HepG2 (cell line): ENCODE measurements around the gene PKD2L1. TPM values are rescaled to one million over a fixed set of nuclear protein-coding genes. Genes with fewer than 3 reads are reported as not detected.

Experiments
- BORCS8-MEF2B ChIP-seq: sonication (generic); formaldehyde crosslinking; IDR thresholded peaks from 2 replicates; pipeline ENCODE4 v1.8.0; 2022; ENCODE audit warnings: mild to moderate bottlenecking, missing genetic modification reagents
- BRF2 ChIP-seq: sonication (generic); formaldehyde crosslinking; IDR thresholded peaks from 2 replicates; pipeline ENCODE4 v1.8.1; 2022; ENCODE audit warnings: mild to moderate bottlenecking, missing genetic modification reagents
- CAMTA2 ChIP-seq: sonication (generic); formaldehyde crosslinking; IDR thresholded peaks from 2 replicates; pipeline ENCODE4 v1.4.0; 2020; ENCODE audit warnings: mild to moderate bottlenecking, missing genetic modification reagents, borderline replicate concordance
- CEBPG ChIP-seq: IDR thresholded peaks from 2 replicates; pipeline ENCODE4 v1.6.1; 2016
- EEA1 ChIP-seq: sonication (generic); formaldehyde crosslinking; IDR thresholded peaks from 2 replicates; pipeline ENCODE4 v1.5.1; 2020; ENCODE audit warnings: mild to moderate bottlenecking, missing genetic modification reagents, borderline replicate concordance
- HDAC2 ChIP-seq: sonication (generic); formaldehyde crosslinking; IDR thresholded peaks from 2 replicates; pipeline ENCODE4 v1.4.0; 2020; ENCODE audit warnings: missing genetic modification reagents
- IRF2 ChIP-seq: IDR thresholded peaks from 2 replicates; pipeline ENCODE4 v1.6.1; 2018; ENCODE audit warnings: missing genetic modification reagents, missing compliant biosample characterization
- KLF12 ChIP-seq: sonication (generic); formaldehyde crosslinking; IDR thresholded peaks from 2 replicates; pipeline ENCODE4 v1.4.0; 2020; ENCODE audit warnings: missing genetic modification reagents, borderline replicate concordance
- MTF2 ChIP-seq: sonication (generic); formaldehyde crosslinking; IDR thresholded peaks from 2 replicates; pipeline ENCODE4 v1.5.0; 2020; ENCODE audit warnings: missing genetic modification reagents, borderline replicate concordance
- MXD1 ChIP-seq: sonication (generic); formaldehyde crosslinking; IDR thresholded peaks from 2 replicates; pipeline ENCODE4 v1.4.0; 2020; ENCODE audit warnings: mild to moderate bottlenecking, missing genetic modification reagents
- MXD3 ChIP-seq: IDR thresholded peaks from 2 replicates; pipeline ENCODE4 v1.6.1; 2016; ENCODE audit warnings: mild to moderate bottlenecking, missing biosample characterization, missing genetic modification reagents
- ZNF264 ChIP-seq: sonication (generic); formaldehyde crosslinking; IDR thresholded peaks from 2 replicates; pipeline ENCODE4 v1.4.0; 2020; ENCODE audit warnings: missing genetic modification reagents
- ZNF274 ChIP-seq: sonication (generic); formaldehyde crosslinking; IDR thresholded peaks from 2 replicates; pipeline ENCODE4 v1.5.1; 2020; ENCODE audit warnings: mild to moderate bottlenecking, missing genetic modification reagents
- ZNF549 ChIP-seq: sonication (generic); formaldehyde crosslinking; IDR thresholded peaks from 2 replicates; pipeline ENCODE4 v1.5.0; 2020; ENCODE audit warnings: missing genetic modification reagents
- ZNF644 ChIP-seq: IDR thresholded peaks from 2 replicates; pipeline ENCODE4 v1.6.1; 2016; ENCODE audit warnings: low read depth
- ZNF687 ChIP-seq: sonication (generic); formaldehyde crosslinking; IDR thresholded peaks from 2 replicates; pipeline ENCODE4 v1.5.1; 2020; ENCODE audit warnings: mild to moderate bottlenecking, missing genetic modification reagents, moderate library complexity
- ZNF75D ChIP-seq: sonication (generic); formaldehyde crosslinking; IDR thresholded peaks from 2 replicates; pipeline ENCODE4 v1.8.1; 2023; ENCODE audit warnings: missing genetic modification reagents, mild to moderate bottlenecking, borderline replicate concordance
- ZSCAN22 ChIP-seq: sonication (generic); formaldehyde crosslinking; IDR thresholded peaks from 2 replicates; pipeline ENCODE4 v1.4.0; 2020; ENCODE audit warnings: mild to moderate bottlenecking, missing genetic modification reagents
- ZSCAN25 ChIP-seq: sonication (generic); formaldehyde crosslinking; IDR thresholded peaks from 2 replicates; pipeline ENCODE4 v1.8.0; 2022; ENCODE audit warnings: mild to moderate bottlenecking, missing genetic modification reagents
- ZUFSP ChIP-seq: sonication (generic); formaldehyde crosslinking; IDR thresholded peaks from 2 replicates; pipeline ENCODE4 v1.9.0; 2021; ENCODE audit warnings: missing genetic modification reagents, mild to moderate bottlenecking, borderline replicate concordance
- polyA plus RNA-seq, 8 experiments: library from polyadenylated mRNA; depleted of rRNA in 3 of 8; stranded (reverse) in 7 of 8; unstranded in 1 of 8; fragments of >200 nt; fragmentation: Illumina TruSeq in 4 of 8; extraction: Trizol in 4 of 8; gene quantifications; 2 replicates each; pipeline versions ENCODE4 v1.2.1 to v1.2.3, GENCODE V29; 2011 to 2016; ENCODE audit warnings: low read depth in 4 of 8, missing spikeins in 1 of 8, mixed read lengths in 1 of 8; ENCODE audit not compliant: insufficient read depth in 1 of 8
- total RNA-seq, 5 experiments: library from RNA; depleted of rRNA; stranded (reverse); fragments of >200 nt; fragmentation: Illumina TruSeq; extraction: Trizol; gene quantifications; 2 replicates each; pipeline ENCODE4 v1.2.3, GENCODE V29; 2016; ENCODE audit warnings: low read depth in 1 of 5

PKD2L1 gene
- total and polyA plus RNA-seq, 2 of the 13 experiments (the other 11 are each of a cell fraction or from before 2014, with no cell fraction given) = 0.07 to 0.15 TPM

GRCh38 chr10:100340948-100341847, 11.2 kb upstream of the PKD2L1 start (continued):
- TF ChIP-seq EEA1 = peak; percentile 48; the same call in 1 of the 2 replicates
- TF ChIP-seq ZNF687 (CRISPR knock-in tag) = peak; percentile 96
- TF ChIP-seq MTF2 (CRISPR knock-in tag) = no peak
- TF ChIP-seq BRF2 = no peak
- TF ChIP-seq ZNF264 (CRISPR knock-in tag) = no peak
- TF ChIP-seq BORCS8-MEF2B = no peak; the same call in 1 of the 2 replicates
- no peak for TF ChIP-seq CAMTA2 (CRISPR knock-in tag)
- no peak for TF ChIP-seq ZNF549 (CRISPR knock-in tag)
- no peak for TF ChIP-seq KLF12 (CRISPR knock-in tag)
- no peak for TF ChIP-seq HDAC2 (CRISPR knock-in tag)
- TF ChIP-seq ZNF75D (CRISPR knock-in tag) = no peak
- no peak for TF ChIP-seq ZSCAN25 (CRISPR knock-in tag)
- 0 out of 2 replicates have a peak, but pooled peaks have one; percentile 21 for TF ChIP-seq ZNF644
- no peak for TF ChIP-seq CEBPG (CRISPR knock-in tag)
- no peak for TF ChIP-seq ZNF274 (CRISPR knock-in tag)
- TF ChIP-seq IRF2 (CRISPR knock-in tag) = 0 out of 2 replicates have a peak, but pooled peaks have one; percentile 12
- 0 out of 2 replicates have a peak, but pooled peaks have one; percentile 58 for TF ChIP-seq MXD1 (CRISPR knock-in tag)
- TF ChIP-seq ZSCAN22 (CRISPR knock-in tag) = no peak
- TF ChIP-seq MXD3 (CRISPR knock-in tag) = peak; percentile 18; the same call in 1 of the 2 replicates
- no peak for TF ChIP-seq ZUFSP (CRISPR knock-in tag)
